NCI-H187 treated with DMSO at 0.1 percent for 48 hours (cell line): ENCODE measurements around the gene KCNH6.

ENCODE experiments used
- DNase-seq: peaks from one replicate; lab custom pipeline; 2025; lab: John Stamatoyannopoulos, UW

Gene KCNH6

GRCh38 chr17:63486317-63487013 is 36.7 kb upstream of the KCNH6 start:
- no peak for DNase-seq

DNA sequence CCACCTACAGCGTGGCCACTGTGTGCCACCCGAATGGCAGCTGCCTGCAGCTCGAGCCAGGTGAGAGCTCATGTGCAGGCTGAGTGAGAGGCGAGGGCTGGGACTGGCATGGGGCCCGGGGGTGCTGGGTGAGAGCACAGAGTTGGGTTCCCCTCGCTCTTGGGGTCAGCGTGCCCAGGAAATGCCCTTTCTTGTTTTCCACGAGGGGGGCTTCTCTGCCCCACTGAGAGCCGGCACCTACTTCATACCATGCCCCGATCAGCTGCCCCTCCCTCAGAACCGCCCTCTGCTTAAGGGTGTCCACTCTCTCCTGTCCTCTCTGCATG is 36.2 kb upstream of the KCNH6 start:
- DNase-seq: no peak

DNA sequence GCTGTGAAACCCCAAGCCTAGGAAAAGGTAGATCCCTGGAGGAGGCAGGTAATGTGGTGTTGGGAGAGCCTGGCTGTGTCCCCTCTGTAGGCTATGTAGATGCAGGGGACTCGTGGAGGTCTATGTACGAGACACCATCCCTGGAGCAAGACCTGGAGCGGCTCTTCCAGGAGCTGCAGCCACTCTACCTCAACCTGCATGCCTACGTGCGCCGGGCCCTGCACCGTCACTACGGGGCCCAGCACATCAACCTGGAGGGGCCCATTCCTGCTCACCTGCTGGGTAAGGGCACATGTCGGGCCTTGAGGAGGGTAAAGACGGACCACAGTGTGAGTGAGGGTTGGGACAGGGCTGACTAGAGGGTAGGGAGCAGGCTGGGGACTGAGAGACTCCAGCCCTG is 34.3 kb upstream of the KCNH6 start:
- DNase-seq: no peak

GRCh38 chr17:63489291-63489690 is 33.9 kb upstream of the KCNH6 start:
- DNase-seq: no peak

DNA sequence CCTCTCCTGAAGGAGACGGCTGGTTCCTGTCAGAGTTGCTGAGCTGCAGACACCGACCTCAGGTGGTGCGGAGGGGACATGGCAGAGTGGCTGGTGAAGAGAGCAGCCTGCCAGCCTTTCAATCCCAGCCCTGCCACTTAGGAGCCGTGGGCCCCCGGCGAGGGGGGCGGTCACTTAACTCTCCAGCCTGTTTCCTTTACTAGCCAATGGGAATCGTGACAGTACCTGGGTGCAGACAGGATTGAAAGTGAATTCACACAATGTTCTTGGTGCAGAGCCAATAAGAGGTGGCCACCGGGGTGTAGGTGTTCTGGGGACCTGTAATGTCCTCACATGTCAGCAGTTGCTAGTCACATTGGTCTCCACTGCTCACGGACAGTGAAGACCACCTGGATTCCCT is 32.8 kb upstream of the KCNH6 start:
- DNase-seq: no peak

DNA sequence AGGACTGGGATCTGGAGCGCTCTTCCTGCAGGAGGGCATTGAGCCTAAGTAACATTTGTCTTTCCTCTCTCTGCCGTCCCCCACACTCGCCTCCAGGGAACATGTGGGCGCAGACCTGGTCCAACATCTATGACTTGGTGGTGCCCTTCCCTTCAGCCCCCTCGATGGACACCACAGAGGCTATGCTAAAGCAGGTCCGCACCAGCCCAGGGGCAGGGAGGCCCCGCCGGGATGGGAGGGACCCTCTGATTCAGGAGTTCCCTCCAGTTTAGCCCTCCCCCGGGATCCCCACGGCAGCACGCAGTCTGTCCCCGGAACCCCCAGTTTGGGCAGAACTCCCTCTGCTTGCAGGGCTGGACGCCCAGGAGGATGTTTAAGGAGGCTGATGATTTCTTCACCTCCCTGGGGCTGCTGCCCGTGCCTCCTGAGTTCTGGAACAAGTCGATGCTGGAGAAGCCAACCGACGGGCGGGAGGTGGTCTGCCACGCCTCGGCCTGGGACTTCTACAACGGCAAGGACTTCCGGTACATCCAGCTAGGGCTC is 32.2 kb upstream of the KCNH6 start:
- no peak for DNase-seq

DNA sequence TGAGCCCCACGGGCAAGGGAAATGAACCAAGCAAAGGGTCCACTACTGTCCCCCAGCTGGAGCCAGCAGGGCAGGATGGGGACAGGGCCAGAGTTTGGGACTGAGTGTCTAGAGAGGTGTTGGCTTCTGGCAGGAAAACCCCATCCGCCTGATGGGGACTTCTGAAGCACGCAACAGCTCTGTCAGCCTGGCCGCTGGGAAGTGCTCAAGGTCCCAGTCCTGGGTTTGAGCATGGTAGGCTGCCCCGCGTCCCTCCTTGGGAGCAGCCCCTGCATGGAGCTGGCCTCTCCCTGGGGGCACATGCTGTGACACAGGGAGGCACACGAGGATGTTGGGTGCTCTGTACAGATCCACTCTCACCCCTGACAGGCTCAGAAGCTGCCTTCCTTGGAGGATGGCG is 31.7 kb upstream of the KCNH6 start:
- DNase-seq: no peak

DNA sequence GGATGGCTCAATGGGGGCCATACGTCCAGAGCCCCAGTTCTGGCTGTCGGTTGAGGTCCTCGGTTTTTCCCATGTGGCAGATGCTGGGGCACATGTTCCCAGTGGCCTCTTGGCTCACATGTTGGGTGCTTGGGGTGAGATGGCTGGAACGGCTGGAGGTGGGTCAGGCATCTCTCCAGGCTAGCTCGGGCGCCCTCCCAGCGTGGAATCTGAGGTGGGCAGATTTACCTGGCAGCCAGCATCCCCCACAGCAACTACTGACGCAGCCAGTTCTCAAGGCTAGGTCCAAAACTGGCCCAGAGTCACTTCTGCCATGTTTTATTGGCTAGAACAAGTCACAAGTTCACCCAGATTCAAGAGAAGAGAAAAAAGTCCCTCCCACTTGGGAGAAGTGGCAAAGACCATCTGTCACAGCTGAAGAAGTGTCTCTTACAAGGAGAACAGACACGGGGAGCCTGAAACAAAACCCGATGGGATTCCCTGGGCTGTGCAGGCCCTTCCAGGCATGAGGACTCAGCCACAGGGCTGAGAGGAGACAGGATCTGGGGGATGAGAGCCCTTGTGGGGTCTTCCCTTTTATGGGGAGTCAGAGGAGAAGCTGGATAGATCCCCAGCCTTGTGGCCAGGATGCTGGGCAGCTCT is 31.1 kb upstream of the KCNH6 start:
- no peak for DNase-seq

GRCh38 chr17:63492940-63493339 is 30.2 kb upstream of the KCNH6 start:
- no peak for DNase-seq

DNA sequence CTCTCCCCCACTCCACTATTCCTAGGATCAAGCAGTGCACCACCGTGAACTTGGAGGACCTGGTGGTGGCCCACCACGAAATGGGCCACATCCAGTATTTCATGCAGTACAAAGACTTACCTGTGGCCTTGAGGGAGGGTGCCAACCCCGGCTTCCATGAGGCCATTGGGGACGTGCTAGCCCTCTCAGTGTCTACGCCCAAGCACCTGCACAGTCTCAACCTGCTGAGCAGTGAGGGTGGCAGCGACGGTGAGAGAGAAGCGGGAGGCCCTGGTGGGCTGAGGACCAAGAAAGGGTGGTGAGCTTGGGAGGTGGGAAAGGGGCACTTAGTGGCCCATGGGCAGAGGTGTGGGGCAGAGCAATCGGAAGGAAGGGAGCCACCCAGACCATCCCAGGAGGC is 29.7 kb upstream of the KCNH6 start:
- DNase-seq: no peak

GRCh38 chr17:63494300-63494928 is 28.7 kb upstream of the KCNH6 start:
- DNase-seq: no peak

GRCh38 chr17:63495491-63495890 is 27.7 kb upstream of the KCNH6 start:
- no peak for DNase-seq

- DNase-seq: no peak
Measured at GRCh38 chr17:63496177-63496576, 27.0 kb upstream of the KCNH6 start.

DNA sequence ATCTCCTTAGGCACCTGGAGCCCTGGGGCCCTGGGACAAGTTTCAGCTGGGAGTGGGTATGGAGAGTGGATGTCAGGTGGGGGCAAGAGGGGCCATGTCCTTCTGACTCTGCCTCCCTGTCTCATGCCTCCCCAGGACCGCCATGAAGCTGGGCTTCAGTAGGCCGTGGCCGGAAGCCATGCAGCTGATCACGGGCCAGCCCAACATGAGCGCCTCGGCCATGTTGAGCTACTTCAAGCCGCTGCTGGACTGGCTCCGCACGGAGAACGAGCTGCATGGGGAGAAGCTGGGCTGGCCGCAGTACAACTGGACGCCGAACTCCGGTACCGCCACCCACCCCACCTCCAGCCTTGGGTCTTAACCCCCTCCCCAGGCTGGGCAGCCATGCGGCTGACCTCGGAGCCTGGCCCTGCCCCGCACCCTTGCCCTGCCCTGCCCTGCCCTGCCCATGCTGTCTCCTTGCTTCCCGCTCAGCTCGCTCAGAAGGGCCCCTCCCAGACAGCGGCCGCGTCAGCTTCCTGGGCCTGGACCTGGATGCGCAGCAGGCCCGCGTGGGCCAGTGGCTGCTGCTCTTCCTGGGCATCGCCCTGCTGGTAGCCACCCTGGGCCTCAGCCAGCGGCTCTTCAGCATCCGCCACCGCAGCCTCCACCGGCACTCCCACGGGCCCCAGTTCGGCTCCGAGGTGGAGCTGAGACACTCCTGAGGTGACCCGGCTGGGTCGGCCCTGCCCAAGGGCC is 26.3 kb upstream of the KCNH6 start:
- no peak for DNase-seq

- no peak for DNase-seq
Measured at GRCh38 chr17:63497708-63498483, 25.3 kb upstream of the KCNH6 start.

GRCh38 chr17:63498626-63499195 is 24.4 kb upstream of the KCNH6 start:
- DNase-seq: no peak

DNA sequence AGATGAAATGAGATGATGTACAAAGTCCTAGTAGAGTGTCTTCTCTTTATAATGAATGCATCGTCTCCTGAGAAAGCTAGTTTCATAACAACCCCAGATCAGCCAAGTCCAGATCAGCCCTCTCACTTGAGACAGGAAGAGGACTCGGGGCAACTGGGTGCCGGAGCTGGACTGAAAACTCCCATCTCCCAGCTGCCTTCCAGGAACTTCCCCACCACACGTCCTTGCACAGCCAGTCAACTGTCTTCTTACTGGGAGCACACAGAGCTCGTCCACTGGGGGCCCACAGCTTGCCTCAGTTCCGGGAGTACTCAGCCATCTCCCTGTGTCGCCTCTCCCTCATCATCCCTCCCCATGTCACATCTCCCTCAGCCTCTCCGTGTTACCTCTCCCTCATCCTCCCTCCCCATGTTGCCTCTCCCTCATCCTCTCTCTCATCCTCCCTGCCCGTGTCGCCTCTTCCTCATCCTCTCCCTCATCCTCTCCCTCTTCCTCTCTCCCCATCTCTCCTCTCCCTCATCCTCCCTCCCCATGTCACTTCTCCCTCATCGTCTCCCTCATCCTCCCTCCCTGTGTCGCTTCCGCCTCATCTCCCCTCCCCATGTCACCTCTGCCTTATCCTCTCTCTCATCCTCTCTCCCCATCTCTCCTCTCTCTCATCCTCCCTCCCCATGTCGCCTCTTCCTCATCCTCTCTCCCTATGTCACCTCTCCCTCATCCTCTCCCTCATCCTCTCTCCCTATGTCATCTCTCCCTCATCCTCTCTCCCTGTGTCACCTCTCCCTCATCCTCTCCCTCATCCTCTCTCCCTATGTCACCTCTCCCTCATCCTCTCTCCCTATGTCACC is 22.4 kb upstream of the KCNH6 start:
- no peak for DNase-seq

DNA sequence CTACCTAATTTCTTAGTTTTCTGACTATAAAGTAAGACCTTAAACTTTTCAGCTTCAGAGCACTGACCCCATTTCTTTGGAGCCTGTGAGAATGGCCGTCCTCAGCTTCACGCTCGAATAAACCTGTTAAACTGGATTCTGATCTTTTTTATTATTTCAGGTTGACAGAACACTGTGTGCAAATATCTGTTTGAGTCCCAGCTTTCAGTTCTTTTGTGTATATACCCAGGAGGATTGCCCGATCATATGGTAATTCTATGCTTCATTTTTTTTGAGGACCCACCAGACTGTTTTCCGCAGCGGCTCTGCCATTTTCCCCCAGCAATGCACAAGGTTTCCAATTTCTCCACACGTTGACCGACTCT is 19.8 kb upstream of the KCNH6 start:
- DNase-seq: no peak

DNA sequence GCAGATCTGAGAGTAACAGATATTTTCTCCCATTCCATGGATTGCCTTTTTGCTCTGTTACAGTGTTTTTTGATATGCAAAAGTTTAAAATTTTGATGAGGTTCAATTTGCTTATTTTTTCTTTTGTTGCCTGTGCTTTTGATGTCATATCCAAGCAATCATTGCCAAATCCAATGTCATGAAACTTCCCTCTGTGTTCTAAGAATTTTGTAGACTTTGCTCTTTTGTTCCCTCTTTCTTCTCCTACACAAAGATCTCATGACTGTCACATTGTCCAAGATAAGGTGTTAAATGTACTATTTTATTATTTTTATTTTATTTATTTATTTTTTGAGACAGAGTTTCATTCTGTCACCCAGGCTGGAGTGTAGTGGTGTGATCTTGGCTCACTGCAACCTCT is 18.9 kb upstream of the KCNH6 start:
- DNase-seq: no peak

DNA sequence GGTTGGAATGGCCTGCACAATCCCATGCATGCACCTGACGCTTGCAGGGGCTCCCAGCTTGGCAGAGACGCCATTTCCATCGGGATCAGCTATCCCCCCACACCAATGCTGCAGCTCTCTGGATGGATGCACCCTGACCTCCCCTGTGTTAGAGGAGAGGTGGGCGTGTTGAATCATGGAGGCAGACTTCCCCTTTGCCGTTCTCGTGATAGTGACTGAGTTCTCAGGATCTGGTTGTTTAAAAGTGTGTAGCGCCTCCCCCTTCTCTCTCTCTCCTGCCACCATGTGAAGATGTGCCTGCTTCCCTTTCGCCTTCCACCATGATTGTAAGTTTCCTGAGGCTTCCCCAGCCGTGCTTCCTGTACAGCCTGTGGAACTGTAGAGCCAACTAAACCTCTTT is 17.8 kb upstream of the KCNH6 start:
- no peak for DNase-seq

GRCh38 chr17:63506627-63507026 is 16.5 kb upstream of the KCNH6 start:
- DNase-seq: no peak
